Measurements from ENCODE around the gene WASF3. TPM values are rescaled to one million over a fixed set of nuclear protein-coding genes. Genes with fewer than 3 reads are reported as not detected.
"Not testable (repeated sequence)": the region's sequence is repeated elsewhere in the genome, so short reads cannot be mapped to it uniquely, and the experiment has no call there.

WASF3 gene
- total RNA-seq, 1 experiment from 2014 or later: 30.3 TPM

DNA sequence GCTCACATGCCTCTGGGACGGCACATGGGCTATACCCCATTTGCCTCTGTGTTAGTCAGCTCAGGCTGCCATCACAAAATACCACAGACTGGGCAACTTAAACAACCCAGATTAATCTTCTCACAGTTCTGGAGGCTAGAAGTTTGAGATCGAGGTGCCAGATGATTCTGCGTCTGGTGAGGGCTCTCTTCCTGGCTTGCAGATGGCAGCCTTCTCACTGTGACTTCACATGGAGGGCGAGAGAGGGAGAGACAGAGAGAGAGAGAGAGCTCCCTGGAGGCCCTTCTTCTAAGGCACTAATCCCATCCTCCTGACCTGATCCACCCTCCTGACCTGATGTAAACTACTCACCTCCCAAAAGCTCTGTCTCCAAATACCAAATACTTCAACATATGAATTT, 148.1 kb downstream of the WASF3 start:
- no peak for DNase-seq

GRCh38 chr13:26706381-26706780, 148.9 kb downstream of the WASF3 start:
- H3K27me3 ChIP-seq: no peaks in the 10 kb centered on the region
- no peaks in the 10 kb centered on the region for H3K4me1 ChIP-seq
- no peak overlapping the region for H3K4me3 ChIP-seq
- H3K27ac ChIP-seq: no peak overlapping the region
- no peaks in the 10 kb centered on the region for H3K36me3 ChIP-seq
- no peak for DNase-seq
- H3K9me3 ChIP-seq (replicated peaks): no peaks in the 10 kb centered on the region

More for the DNA sequence above, 148.1 kb downstream of the WASF3 start:
- H3K4me3 ChIP-seq: no peak overlapping the region
- no peaks in the 10 kb centered on the region for H3K9me3 ChIP-seq (replicated peaks)
- no peak overlapping the region for H3K27ac ChIP-seq
- no peaks in the 10 kb centered on the region for H3K4me1 ChIP-seq
- H3K27me3 ChIP-seq: no peaks in the 10 kb centered on the region
- no peaks in the 10 kb centered on the region for H3K36me3 ChIP-seq

GRCh38 chr13:26707122-26708006, 149.9 kb downstream of the WASF3 start:
- Histone ChIP-seq H3K9me3 (replicated peaks) (no peaks in the 10 kb centered on the region), H3K27me3 (no peaks in the 10 kb centered on the region), H3K4me1 (no peaks in the 10 kb centered on the region), H3K27ac (no peak overlapping the region), H3K4me3 (no peak overlapping the region), H3K36me3 (no peaks in the 10 kb centered on the region)
- peak; percentile 61 to 76 for DNase-seq

DNA sequence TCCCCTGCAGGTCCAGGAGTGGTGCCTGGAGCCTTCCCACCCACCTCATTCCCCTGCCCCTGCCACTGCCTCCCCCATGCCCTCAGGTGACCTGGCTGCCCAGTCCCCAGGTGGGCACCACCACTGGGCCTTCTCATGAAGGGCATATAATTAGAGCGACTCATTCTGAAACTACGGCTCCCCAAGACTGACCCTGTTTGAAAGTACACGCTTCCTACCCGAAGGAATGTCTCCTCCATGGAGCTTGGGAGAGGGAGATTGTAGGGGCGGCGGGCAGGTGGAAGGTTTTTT, 150.5 kb downstream of the WASF3 start:
- no peaks in the 10 kb centered on the region for H3K27me3 ChIP-seq
- H3K36me3 ChIP-seq: no peaks in the 10 kb centered on the region
- no peaks in the 10 kb centered on the region for H3K4me1 ChIP-seq
- DNase-seq: no peak
- no peak overlapping the region for H3K27ac ChIP-seq
- H3K9me3 ChIP-seq (replicated peaks): no peaks in the 10 kb centered on the region; the same call in 1 of the 2 replicates
- H3K4me3 ChIP-seq: no peak overlapping the region

GRCh38 chr13:26709461-26709860, 152.0 kb downstream of the WASF3 start:
- H3K9me3 ChIP-seq (replicated peaks): no peaks in the 10 kb centered on the region; the same call in 1 of the 2 replicates
- no peaks in the 10 kb centered on the region for H3K36me3 ChIP-seq
- H3K27me3 ChIP-seq: no peaks in the 10 kb centered on the region
- H3K27ac ChIP-seq: no peak overlapping the region
- no peak for DNase-seq
- H3K4me1 ChIP-seq: no peaks in the 10 kb centered on the region
- H3K4me3 ChIP-seq: no peak overlapping the region

GRCh38 chr13:26710166-26710565, 152.7 kb downstream of the WASF3 start:
- H3K27ac ChIP-seq: no peak overlapping the region
- no peaks in the 10 kb centered on the region for H3K27me3 ChIP-seq
- no peaks in the 10 kb centered on the region; the same call in 1 of the 2 replicates for H3K9me3 ChIP-seq (replicated peaks)
- H3K4me1 ChIP-seq: no peaks in the 10 kb centered on the region
- H3K4me3 ChIP-seq: peak overlapping the region; percentile 34
- H3K36me3 ChIP-seq: no peaks in the 10 kb centered on the region
- peak; percentile 79 to 85 for DNase-seq

- Histone ChIP-seq H3K27me3 (no peaks in the 10 kb centered on the region), H3K9me3 (replicated peaks) (no peaks in the 10 kb centered on the region; the same call in 1 of the 2 replicates), H3K4me1 (no peaks in the 10 kb centered on the region), H3K4me3 (no peak overlapping the region), H3K36me3 (no peaks in the 10 kb centered on the region), H3K27ac (no peak overlapping the region)
- no peak for DNase-seq
Observed at GRCh38 chr13:26711211-26711610, 153.7 kb downstream of the WASF3 start.

DNA sequence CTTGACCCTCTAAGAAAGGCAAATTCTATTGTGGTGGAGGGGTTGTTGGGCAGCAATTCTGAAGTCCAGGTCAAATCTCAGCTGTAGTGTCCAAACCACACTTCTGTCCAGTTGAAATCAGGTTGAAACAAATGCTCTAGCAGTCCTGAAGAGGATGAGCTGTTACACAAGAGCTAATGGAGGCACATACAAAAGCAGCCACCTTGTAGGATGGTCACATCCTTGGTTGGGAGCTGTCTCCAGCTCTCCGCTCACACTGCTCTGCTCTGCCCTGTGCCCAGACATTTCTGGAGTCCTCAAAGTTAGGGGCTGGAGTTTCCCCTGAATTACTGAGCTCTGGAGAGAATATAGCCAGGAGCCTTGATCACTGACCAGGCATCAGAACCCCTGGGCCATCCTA, 155.9 kb downstream of the WASF3 start:
- no peak for DNase-seq
- no peaks in the 10 kb centered on the region for H3K27me3 ChIP-seq
- no peak overlapping the region for H3K4me3 ChIP-seq
- H3K9me3 ChIP-seq (replicated peaks): no peaks in the 10 kb centered on the region; the same call in 1 of the 2 replicates
- no peaks in the 10 kb centered on the region for H3K36me3 ChIP-seq
- H3K27ac ChIP-seq: no peak overlapping the region
- H3K4me1 ChIP-seq: no peaks in the 10 kb centered on the region

DNA sequence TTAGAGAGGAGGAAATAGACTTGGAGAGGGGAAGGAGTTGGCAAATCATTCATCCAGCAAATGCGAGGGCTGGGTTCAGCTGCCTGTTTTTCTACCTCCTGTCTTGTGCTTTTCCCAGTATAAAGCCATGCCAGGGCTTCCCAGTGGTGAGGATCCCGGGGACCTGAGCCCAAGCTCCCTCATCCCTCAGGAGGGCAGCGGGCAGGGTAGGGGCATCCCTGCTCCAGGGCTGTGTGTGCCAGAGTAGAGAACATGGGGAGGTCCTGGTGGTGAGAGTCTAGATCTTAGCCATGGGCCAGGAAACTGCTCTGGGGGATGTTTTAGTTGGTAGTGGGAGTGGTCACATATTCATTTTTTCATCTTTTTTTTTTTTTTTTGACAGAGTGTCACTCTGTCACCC, 159.5 kb downstream of the WASF3 start:
- Histone ChIP-seq H3K27me3 (0 out of 2 replicates have a peak, but pooled peaks cover 9% of the 10 kb centered on the region), H3K4me1 (no peaks in the 10 kb centered on the region), H3K4me3 (no peak overlapping the region), H3K9me3 (replicated peaks) (no peaks in the 10 kb centered on the region; the same call in 1 of the 2 replicates), H3K27ac (no peak overlapping the region), H3K36me3 (no peaks in the 10 kb centered on the region)
- no peak for DNase-seq

GRCh38 chr13:26718146-26718545, 160.7 kb downstream of the WASF3 start:
- Histone ChIP-seq H3K27ac (no peak overlapping the region), H3K9me3 (replicated peaks) (no peaks in the 10 kb centered on the region), H3K4me3 (no peak overlapping the region), H3K27me3 (0 out of 2 replicates have a peak, but pooled peaks cover 9% of the 10 kb centered on the region), H3K4me1 (no peaks in the 10 kb centered on the region), H3K36me3 (no peaks in the 10 kb centered on the region)
- DNase-seq: no peak

- H3K4me1 ChIP-seq: no peaks in the 10 kb centered on the region
- H3K27me3 ChIP-seq: 0 out of 2 replicates have a peak, but pooled peaks cover 9% of the 10 kb centered on the region
- no peak overlapping the region for H3K27ac ChIP-seq
- no peak for DNase-seq
- H3K36me3 ChIP-seq: no peaks in the 10 kb centered on the region
- no peaks in the 10 kb centered on the region for H3K9me3 ChIP-seq (replicated peaks)
- no peak overlapping the region for H3K4me3 ChIP-seq
Observed at GRCh38 chr13:26718872-26719271, 161.4 kb downstream of the WASF3 start.

- no peak overlapping the region for H3K4me3 ChIP-seq
- 0 out of 2 replicates have a peak, but pooled peaks cover 9% of the 10 kb centered on the region for H3K27me3 ChIP-seq
- DNase-seq: peak in 1 of 2 experiments; percentile 25
- no peak overlapping the region for H3K27ac ChIP-seq
- H3K4me1 ChIP-seq: no peaks in the 10 kb centered on the region
- H3K9me3 ChIP-seq (replicated peaks): no peaks in the 10 kb centered on the region
- no peaks in the 10 kb centered on the region for H3K36me3 ChIP-seq
Observed at GRCh38 chr13:26719356-26719945, 162.0 kb downstream of the WASF3 start.

- 0 out of 2 replicates have a peak, but pooled peaks cover 9% of the 10 kb centered on the region for H3K27me3 ChIP-seq
- H3K9me3 ChIP-seq (replicated peaks): no peaks in the 10 kb centered on the region
- no peaks in the 10 kb centered on the region for H3K4me1 ChIP-seq
- no peak overlapping the region for H3K4me3 ChIP-seq
- peak in 1 of 2 experiments; percentile 20 for DNase-seq
- H3K27ac ChIP-seq: no peak overlapping the region
- no peaks in the 10 kb centered on the region for H3K36me3 ChIP-seq
Observed at GRCh38 chr13:26721251-26722121, 164.0 kb downstream of the WASF3 start.

GRCh38 chr13:26722321-26722720, 164.8 kb downstream of the WASF3 start:
- no peak overlapping the region for H3K4me3 ChIP-seq
- DNase-seq: no peak
- no peaks in the 10 kb centered on the region for H3K36me3 ChIP-seq

GRCh38 chr13:26723620-26724019, 166.1 kb downstream of the WASF3 start:
- not testable (repeated sequence) for H3K4me3 ChIP-seq; DNase-seq; H3K4me1 ChIP-seq; H3K9me3 ChIP-seq (replicated peaks); H3K36me3 ChIP-seq; H3K27ac ChIP-seq; H3K27me3 ChIP-seq

More at GRCh38 chr13:26722321-26722720, 164.8 kb downstream of the WASF3 start:
- no peaks in the 10 kb centered on the region for H3K4me1 ChIP-seq
- H3K27me3 ChIP-seq: 0 out of 2 replicates have a peak, but pooled peaks cover 9% of the 10 kb centered on the region
- no peaks in the 10 kb centered on the region for H3K9me3 ChIP-seq (replicated peaks)
- H3K27ac ChIP-seq: no peak overlapping the region
